ENCODE results near the gene SPAG9.

The SPAG9 gene

DNA sequence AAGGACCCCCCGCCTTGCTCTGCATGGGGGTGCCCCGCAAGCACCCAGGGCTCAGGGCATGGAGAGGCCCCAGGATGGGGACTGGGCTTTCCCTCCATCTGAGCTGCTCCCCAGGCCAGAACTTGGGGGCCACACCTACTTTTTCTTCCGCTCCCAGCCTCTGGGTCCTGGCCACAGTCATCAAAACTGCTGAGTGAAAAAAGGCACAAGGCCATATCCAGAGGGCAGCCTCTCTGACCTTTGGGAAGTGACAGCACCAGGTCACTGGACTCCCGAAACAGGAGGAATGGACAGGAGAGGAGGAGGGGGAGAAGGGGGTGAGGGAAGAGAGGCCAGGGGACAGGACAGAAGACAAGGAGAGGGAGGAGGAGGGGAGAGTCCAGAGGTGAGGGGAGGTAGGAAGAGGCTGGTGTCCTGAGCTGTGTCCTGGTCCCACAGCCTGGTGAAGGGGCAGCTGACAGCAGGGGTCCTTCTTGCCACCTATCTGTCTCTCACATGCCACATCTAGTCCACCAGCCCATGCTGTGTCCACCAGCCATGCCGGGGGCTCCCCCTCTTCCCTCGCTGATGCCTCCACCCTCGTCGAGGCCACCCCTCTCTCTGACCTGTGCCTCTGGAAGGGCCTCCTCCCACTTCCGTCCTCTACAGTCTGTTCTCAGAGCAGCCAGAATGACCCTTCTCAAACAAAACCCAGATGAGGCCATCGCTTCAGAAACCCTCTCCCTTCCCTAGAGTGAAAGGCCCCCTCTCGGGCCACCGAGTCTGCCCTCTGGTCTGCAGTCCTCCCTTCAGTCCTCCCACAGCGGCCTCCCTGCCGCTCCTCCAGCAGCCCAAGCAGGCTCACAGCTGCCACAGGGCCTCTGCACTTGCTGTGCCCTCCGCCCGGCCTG lies 180.6 kb downstream of the SPAG9 start:
- Histone ChIP-seq H3K9me2 (replicated peaks; ENCODE audit: control insufficient read depth, low read length) (no peaks in the 10 kb centered on the region), H3K4me1 (ENCODE audit: control insufficient read depth, low read length) (peaks cover 26% of the 10 kb centered on the region), H3K36me3 (ENCODE audit: control insufficient read depth, low read length) (no peaks in the 10 kb centered on the region), H3K9me3 (ENCODE audit: control insufficient read depth, insufficient read depth, low read length) (no peaks in the 10 kb centered on the region), H3K4me3 (ENCODE audit: low read length) (no peak overlapping the region), H3K79me2 (ENCODE audit: control insufficient read depth, low read length) (0 out of 2 replicates have a peak, but pooled peaks cover 3% of the 10 kb centered on the region), H3K27ac (ENCODE audit: low read depth, low read length) (no peak overlapping the region), H3K4me2 (ENCODE audit: low read length) (no peak overlapping the region), H3F3A (ENCODE audit: control insufficient read depth, insufficient read depth) (no peaks in the 10 kb centered on the region), H4K20me1 (ENCODE audit: control insufficient read depth, insufficient read depth, low read depth, low read length) (no peaks in the 10 kb centered on the region), H3K27me3 (ENCODE audit: control insufficient read depth, low read length) (no peaks in the 10 kb centered on the region)
- no peak for TF ChIP-seq EZH2phosphoT487 (IDR thresholded peaks at IDR 0.05; ENCODE audit: borderline replicate concordance, low read length)
- TF ChIP-seq, protein P1, sequence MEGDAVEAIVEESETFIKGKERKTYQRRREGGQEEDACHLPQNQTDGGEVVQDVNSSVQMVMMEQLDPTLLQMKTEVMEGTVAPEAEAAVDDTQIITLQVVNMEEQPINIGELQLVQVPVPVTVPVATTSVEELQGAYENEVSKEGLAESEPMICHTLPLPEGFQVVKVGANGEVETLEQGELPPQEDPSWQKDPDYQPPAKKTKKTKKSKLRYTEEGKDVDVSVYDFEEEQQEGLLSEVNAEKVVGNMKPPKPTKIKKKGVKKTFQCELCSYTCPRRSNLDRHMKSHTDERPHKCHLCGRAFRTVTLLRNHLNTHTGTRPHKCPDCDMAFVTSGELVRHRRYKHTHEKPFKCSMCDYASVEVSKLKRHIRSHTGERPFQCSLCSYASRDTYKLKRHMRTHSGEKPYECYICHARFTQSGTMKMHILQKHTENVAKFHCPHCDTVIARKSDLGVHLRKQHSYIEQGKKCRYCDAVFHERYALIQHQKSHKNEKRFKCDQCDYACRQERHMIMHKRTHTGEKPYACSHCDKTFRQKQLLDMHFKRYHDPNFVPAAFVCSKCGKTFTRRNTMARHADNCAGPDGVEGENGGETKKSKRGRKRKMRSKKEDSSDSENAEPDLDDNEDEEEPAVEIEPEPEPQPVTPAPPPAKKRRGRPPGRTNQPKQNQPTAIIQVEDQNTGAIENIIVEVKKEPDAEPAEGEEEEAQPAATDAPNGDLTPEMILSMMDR (IDR thresholded peaks at IDR 0.05; ENCODE audit: low read depth, low read length, poor library complexity, severe bottlenecking) = no peak

DNA sequence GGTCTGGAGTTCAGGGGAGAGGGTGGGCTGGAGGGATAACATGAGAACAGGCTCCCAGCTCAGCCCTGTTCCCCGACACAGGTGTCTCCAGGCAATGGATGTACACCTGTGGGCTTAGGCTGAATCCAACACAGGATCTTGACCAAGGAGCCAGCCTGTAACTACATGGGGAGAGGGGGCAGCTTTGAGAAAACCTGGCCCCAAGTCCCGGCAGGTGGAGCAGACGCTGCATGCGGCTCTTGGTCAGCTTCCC lies 181.2 kb downstream of the SPAG9 start:
- H3K36me3 ChIP-seq (ENCODE audit: control insufficient read depth, low read length) = no peaks in the 10 kb centered on the region
- no peaks in the 10 kb centered on the region for H3K27me3 ChIP-seq (ENCODE audit: control insufficient read depth, low read length)
- H4K20me1 ChIP-seq (ENCODE audit: control insufficient read depth, insufficient read depth, low read depth, low read length) = no peaks in the 10 kb centered on the region
- no peak overlapping the region for H3K27ac ChIP-seq (ENCODE audit: low read depth, low read length)
- H3K4me3 ChIP-seq (ENCODE audit: low read length) = no peak overlapping the region
- no peaks in the 10 kb centered on the region for H3F3A ChIP-seq (ENCODE audit: control insufficient read depth, insufficient read depth)
- H3K4me2 ChIP-seq (ENCODE audit: low read length) = no peak overlapping the region
- H3K9me3 ChIP-seq (ENCODE audit: control insufficient read depth, insufficient read depth, low read length) = no peaks in the 10 kb centered on the region
- TF ChIP-seq EZH2phosphoT487 (IDR thresholded peaks at IDR 0.05; ENCODE audit: borderline replicate concordance, low read length) = no peak
- TF ChIP-seq, protein P1 (IDR thresholded peaks at IDR 0.05; ENCODE audit: low read depth, low read length, poor library complexity, severe bottlenecking) = no peak
- H3K4me1 ChIP-seq (ENCODE audit: control insufficient read depth, low read length) = peaks cover 27% of the 10 kb centered on the region
- H3K9me2 ChIP-seq (replicated peaks; ENCODE audit: control insufficient read depth, low read length) = no peaks in the 10 kb centered on the region
- 0 out of 2 replicates have a peak, but pooled peaks cover 3% of the 10 kb centered on the region for H3K79me2 ChIP-seq (ENCODE audit: control insufficient read depth, low read length)

GRCh38 chr17:50938821-50939541 lies 181.7 kb downstream of the SPAG9 start:
- Histone ChIP-seq H3K4me1 (ENCODE audit: control insufficient read depth, low read length) (peaks cover 26% of the 10 kb centered on the region), H3K79me2 (ENCODE audit: control insufficient read depth, low read length) (0 out of 2 replicates have a peak, but pooled peaks cover under 1% of the 10 kb centered on the region), H3K9me3 (ENCODE audit: control insufficient read depth, insufficient read depth, low read length) (no peaks in the 10 kb centered on the region), H4K20me1 (ENCODE audit: control insufficient read depth, insufficient read depth, low read depth, low read length) (no peaks in the 10 kb centered on the region), H3K27me3 (ENCODE audit: control insufficient read depth, low read length) (no peaks in the 10 kb centered on the region), H3K4me2 (ENCODE audit: low read length) (no peak overlapping the region), H3K4me3 (ENCODE audit: low read length) (no peak overlapping the region), H3K27ac (ENCODE audit: low read depth, low read length) (no peak overlapping the region), H3K36me3 (ENCODE audit: control insufficient read depth, low read length) (no peaks in the 10 kb centered on the region), H3F3A (ENCODE audit: control insufficient read depth, insufficient read depth) (no peaks in the 10 kb centered on the region), H3K9me2 (replicated peaks; ENCODE audit: control insufficient read depth, low read length) (no peaks in the 10 kb centered on the region)
- TF ChIP-seq EZH2phosphoT487 (IDR thresholded peaks at IDR 0.05; ENCODE audit: borderline replicate concordance, low read length) = no peak
- TF ChIP-seq, protein P1 (IDR thresholded peaks at IDR 0.05; ENCODE audit: low read depth, low read length, poor library complexity, severe bottlenecking) = no peak
